Mesodermal cell (in vitro differentiated cells): ENCODE results near the gene TRMT112.
A peak's percentile ranks its signal among the peaks of the same experiment; 100 is the strongest.

Experiments used
- H3K27ac ChIP-seq: 2 replicates; pipeline ENCODE4 v1.7.0; 2013; ENCODE audit warnings: mild to moderate bottlenecking, low read depth, low read length, moderate library complexity; ENCODE audit not compliant: severe bottlenecking
- H3K36me3 ChIP-seq: 2 replicates; pipeline ENCODE4 v1.7.1; 2013; ENCODE audit warnings: mild to moderate bottlenecking, low read length, moderate library complexity; ENCODE audit not compliant: control insufficient read depth, insufficient read depth
- H3K4me1 ChIP-seq: one replicate; pipeline ENCODE4 v1.7.1; 2013; ENCODE audit warnings: mild to moderate bottlenecking, low read length; ENCODE audit not compliant: insufficient read depth, control insufficient read depth, poor library complexity, severe bottlenecking
- H3K4me3 ChIP-seq: 2 replicates; pipeline ENCODE4 v1.7.0; 2013; ENCODE audit warnings: low read length, control low read depth, mild to moderate bottlenecking; ENCODE audit not compliant: insufficient read depth, poor library complexity, severe bottlenecking; ENCODE audit errors: extremely low read depth
- H3K9me3 ChIP-seq: 2 replicates; pipeline ENCODE4 v1.7.1; 2013; ENCODE audit warnings: mild to moderate bottlenecking, low read length, moderate library complexity; ENCODE audit not compliant: control insufficient read depth
- WGBS, 2 experiments: methylation state at CpG; one replicate each; pipeline ENCODE4 v1.1.5; 2013; ENCODE audit warnings: missing lambda C conversion rate in 2 of 2; ENCODE audit not compliant: insufficient coverage in 2 of 2; 5-methylcytosine and 5-hydroxymethylcytosine counted together

Gene TRMT112

GRCh38 chr11:64357904-64358535, 40.7 kb upstream of the TRMT112 start:
- H3K4me1 ChIP-seq, result peaks cover 32% of the 10 kb centered on the region
- peak overlapping the region; percentile 69 for H3K4me3 ChIP-seq
- peaks cover 31% of the 10 kb centered on the region for H3K36me3 ChIP-seq
- H3K27ac ChIP-seq, result peak overlapping the region; percentile 73
- no peaks in the 10 kb centered on the region for H3K9me3 ChIP-seq
- 65 to 87% methylated on average over 5 to 11 of the region's 13 CpGs for WGBS, 2 experiments

- peaks cover 25% of the 10 kb centered on the region for H3K36me3 ChIP-seq
- H3K4me1 ChIP-seq, result peaks cover 32% of the 10 kb centered on the region
- no peak overlapping the region for H3K27ac ChIP-seq
- H3K9me3 ChIP-seq, result no peaks in the 10 kb centered on the region
- no peak overlapping the region for H3K4me3 ChIP-seq
- WGBS, 2 experiments, result 78 to 100% methylated on average over 1 to 4 of the region's 6 CpGs
Observed at GRCh38 chr11:64357446-64357845, 40.1 kb upstream of the TRMT112 start.

- H3K4me1 ChIP-seq, result peaks cover 32% of the 10 kb centered on the region
- no peak overlapping the region for H3K27ac ChIP-seq
- no peak overlapping the region for H3K4me3 ChIP-seq
- no peaks in the 10 kb centered on the region for H3K9me3 ChIP-seq
- peaks cover 18% of the 10 kb centered on the region for H3K36me3 ChIP-seq
- WGBS, 2 experiments, result 83 to 85% methylated on average over 13 to 21 of the region's 25 CpGs
Observed at GRCh38 chr11:64356498-64357411, 39.4 kb upstream of the TRMT112 start.

- 10 to 15% methylated on average over 11 to 19 of the region's 23 CpGs for WGBS, 2 experiments
- peak overlapping the region; percentile 45 for H3K27ac ChIP-seq
- no peaks in the 10 kb centered on the region for H3K9me3 ChIP-seq
- no peak overlapping the region for H3K4me3 ChIP-seq
- H3K36me3 ChIP-seq, result peaks cover 5% of the 10 kb centered on the region
- peaks cover 31% of the 10 kb centered on the region for H3K4me1 ChIP-seq
Observed at GRCh38 chr11:64355078-64355940, 38.0 kb upstream of the TRMT112 start.

GRCh38 chr11:64353715-64354506, 36.6 kb upstream of the TRMT112 start:
- no peaks in the 10 kb centered on the region for H3K9me3 ChIP-seq
- peaks cover 28% of the 10 kb centered on the region for H3K4me1 ChIP-seq
- H3K4me3 ChIP-seq, result no peak overlapping the region
- WGBS, 2 experiments, result 94 to 95% methylated on average over 12 to 16 of the region's 20 CpGs
- no peaks in the 10 kb centered on the region for H3K36me3 ChIP-seq
- H3K27ac ChIP-seq, result no peak overlapping the region

GRCh38 chr11:64352995-64353714, 35.8 kb upstream of the TRMT112 start:
- 93 to 95% methylated on average over 24 to 32 of the region's 34 CpGs for WGBS, 2 experiments
- H3K36me3 ChIP-seq, result no peaks in the 10 kb centered on the region
- peaks cover 22% of the 10 kb centered on the region for H3K4me1 ChIP-seq
- no peak overlapping the region for H3K27ac ChIP-seq
- H3K4me3 ChIP-seq, result no peak overlapping the region
- no peaks in the 10 kb centered on the region for H3K9me3 ChIP-seq

- WGBS, 2 experiments, result 91 to 95% methylated on average over 26 to 31 of the region's 33 CpGs
- H3K9me3 ChIP-seq, result no peaks in the 10 kb centered on the region
Observed at GRCh38 chr11:64352099-64352994, 35.0 kb upstream of the TRMT112 start.

GRCh38 chr11:64351136-64351631, 33.8 kb upstream of the TRMT112 start:
- Histone ChIP-seq H3K4me1 (peaks cover 5% of the 10 kb centered on the region), H3K36me3 (no peaks in the 10 kb centered on the region), H3K4me3 (no peak overlapping the region), H3K27ac (no peak overlapping the region), H3K9me3 (no peaks in the 10 kb centered on the region)
- WGBS, 2 experiments, result 92 to 94% methylated on average over 17 of the region's 18 CpGs

More at GRCh38 chr11:64352099-64352994, 35.0 kb upstream of the TRMT112 start:
- H3K36me3 ChIP-seq, result no peaks in the 10 kb centered on the region
- no peak overlapping the region for H3K27ac ChIP-seq
- H3K4me1 ChIP-seq, result peaks cover 14% of the 10 kb centered on the region
- H3K4me3 ChIP-seq, result no peak overlapping the region

- H3K36me3 ChIP-seq, result no peaks in the 10 kb centered on the region
- H3K27ac ChIP-seq, result no peak overlapping the region
- WGBS, 2 experiments, result 87 to 94% methylated on average over 7 to 11 of the region's 11 CpGs
- H3K9me3 ChIP-seq, result no peaks in the 10 kb centered on the region
- H3K4me3 ChIP-seq, result no peak overlapping the region
- no peaks in the 10 kb centered on the region for H3K4me1 ChIP-seq
Observed at GRCh38 chr11:64349404-64349803, 32.0 kb upstream of the TRMT112 start.
